ENCODE measurements around the gene WNT2B.

WNT2B gene

GRCh38 chr1:112575154-112575804 is 66.5 kb downstream of the WNT2B start:
- DNase-seq (ENCODE audit: low spot score) = no peak

- no peak for DNase-seq (ENCODE audit: low spot score)
Observed at GRCh38 chr1:112576240-112576639, 67.5 kb downstream of the WNT2B start.

Measured in CD4-positive, alpha-beta T cell treated with Interleukin-2 at 100 ng/mL for 4 hours (primary cell).